ENCODE data around the gene IRAK3. TPM values are rescaled to one million over a fixed set of nuclear protein-coding genes. Genes with fewer than 3 reads are reported as not detected.
"Not testable (repeated sequence)": the region's sequence is repeated elsewhere in the genome, so short reads cannot be mapped to it uniquely, and the experiment has no call there.

Gene IRAK3
- total RNA-seq, 2 donors from 2014 or later = 1.5 to 2.4 TPM

DNA sequence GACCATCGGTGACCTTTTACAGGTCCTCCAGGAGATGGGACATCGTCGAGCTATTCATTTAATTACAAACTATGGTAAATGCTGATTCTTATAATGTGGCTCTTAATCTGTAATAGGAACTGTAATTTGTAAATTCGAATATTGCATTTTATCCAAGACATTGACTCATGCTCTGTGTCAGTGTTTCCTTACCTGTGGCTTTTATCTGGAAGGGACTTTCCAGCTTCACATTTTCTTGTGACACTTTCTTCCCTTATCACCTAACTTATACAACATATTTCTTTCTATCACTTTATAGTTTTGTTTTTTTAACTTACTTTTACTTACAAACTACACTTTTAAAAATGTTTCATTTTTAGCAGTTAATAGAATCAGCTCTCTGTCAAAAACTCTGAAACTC, 14.8 kb downstream of the IRAK3 start:
- no peaks in the 10 kb centered on the region for H3K9me3 ChIP-seq (ENCODE audit: control insufficient read depth, low read length, poor library complexity, severe bottlenecking)
- H3K4me3 Mint-ChIP-seq = no peak overlapping the region
- H3K4me1 Mint-ChIP-seq = peaks cover 6% of the 10 kb centered on the region
- H3K27me3 Mint-ChIP-seq = peaks cover 16% of the 10 kb centered on the region
- ATAC-seq (peak; percentile 69), DNase-seq (no peak)
- H3K36me3 Mint-ChIP-seq (ENCODE audit: low read depth) = peaks cover 3% of the 10 kb centered on the region
- no peak overlapping the region for H3K27ac Mint-ChIP-seq

GRCh38 chr12:66206141-66206540, 17.1 kb downstream of the IRAK3 start:
- H3K9me3 ChIP-seq (ENCODE audit: control insufficient read depth, low read length, poor library complexity, severe bottlenecking) = no peaks in the 10 kb centered on the region
- H3K27ac Mint-ChIP-seq = no peak overlapping the region
- peaks cover 6% of the 10 kb centered on the region for H3K4me1 Mint-ChIP-seq
- no peak for ATAC-seq
- H3K4me3 Mint-ChIP-seq = no peak overlapping the region
- no peak for DNase-seq
- H3K27me3 Mint-ChIP-seq = peaks cover 12% of the 10 kb centered on the region
- no peaks in the 10 kb centered on the region for H3K36me3 Mint-ChIP-seq (ENCODE audit: low read depth)

DNA sequence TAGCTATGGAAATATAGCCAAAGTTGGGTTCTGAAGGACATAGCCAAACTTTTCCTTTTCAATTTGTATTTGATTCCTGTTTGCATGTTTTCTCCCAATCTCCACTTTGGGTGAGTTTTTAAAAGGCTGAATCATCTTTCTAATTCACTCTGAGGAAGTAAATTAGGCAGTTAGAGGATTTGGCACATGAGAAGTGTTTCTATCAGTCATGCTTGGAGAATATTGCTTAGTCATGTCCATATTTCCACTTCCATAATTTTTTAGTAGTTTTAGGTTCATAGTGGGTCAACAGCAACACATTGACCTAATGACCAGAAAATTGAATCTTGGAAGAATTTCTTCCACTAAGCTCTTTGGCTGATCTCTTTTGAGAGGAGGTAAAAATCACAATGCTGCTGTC, 21.8 kb downstream of the IRAK3 start:
- ATAC-seq (no peak), DNase-seq (no peak)
- peaks cover 6% of the 10 kb centered on the region for H3K36me3 Mint-ChIP-seq (ENCODE audit: low read depth)
- H3K9me3 ChIP-seq (ENCODE audit: control insufficient read depth, low read length, poor library complexity, severe bottlenecking) = no peaks in the 10 kb centered on the region
- no peak overlapping the region for H3K27ac Mint-ChIP-seq
- H3K4me3 Mint-ChIP-seq = no peak overlapping the region
- H3K4me1 Mint-ChIP-seq = no peaks in the 10 kb centered on the region
- H3K27me3 Mint-ChIP-seq = peaks cover 25% of the 10 kb centered on the region

DNA sequence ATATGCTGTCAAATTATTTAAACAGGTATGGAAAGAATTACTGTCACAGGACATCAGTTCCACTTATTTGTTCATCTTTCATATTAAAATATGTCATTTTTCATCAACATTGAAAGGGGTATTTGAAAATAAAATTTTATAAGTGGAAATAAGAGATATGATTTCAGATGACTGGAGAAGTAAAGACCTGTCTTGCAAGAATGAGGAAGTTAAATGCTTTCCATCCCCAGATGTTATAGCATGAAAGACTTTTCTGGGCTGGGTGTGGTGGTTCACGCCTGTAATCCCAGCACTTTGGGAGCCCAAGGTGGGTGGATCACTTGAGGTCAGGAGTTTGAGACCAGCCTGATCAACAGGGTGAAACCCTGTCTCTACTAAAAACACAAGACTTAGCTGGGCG, 22.6 kb downstream of the IRAK3 start:
- peaks cover 31% of the 10 kb centered on the region for H3K27me3 Mint-ChIP-seq
- not testable (repeated sequence) for H3K36me3 Mint-ChIP-seq (ENCODE audit: low read depth); H3K9me3 ChIP-seq (ENCODE audit: control insufficient read depth, low read length, poor library complexity, severe bottlenecking); H3K4me1 Mint-ChIP-seq; H3K27ac Mint-ChIP-seq; H3K4me3 Mint-ChIP-seq; ATAC-seq; DNase-seq

DNA sequence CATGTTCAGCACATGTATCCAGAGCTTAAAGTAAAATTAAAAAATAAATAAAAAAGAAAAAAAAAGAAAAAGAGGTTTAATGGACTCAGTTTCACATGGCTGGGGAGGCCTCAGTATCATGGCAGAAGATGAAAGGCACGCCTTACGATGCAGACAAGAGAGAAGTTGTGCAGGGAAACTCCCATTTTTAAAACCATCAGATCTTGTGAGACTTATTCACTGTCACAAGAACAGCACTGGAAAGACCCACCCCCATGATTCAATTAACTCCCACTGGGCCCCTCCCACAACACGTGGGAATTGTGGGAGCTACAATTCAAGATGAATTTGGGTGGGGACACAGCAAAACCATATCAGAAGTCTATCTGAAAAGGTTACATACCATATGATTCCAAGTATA, 24.0 kb downstream of the IRAK3 start:
- not testable (repeated sequence) for H3K36me3 Mint-ChIP-seq (ENCODE audit: low read depth); ATAC-seq; H3K9me3 ChIP-seq (ENCODE audit: control insufficient read depth, low read length, poor library complexity, severe bottlenecking); H3K4me3 Mint-ChIP-seq; H3K4me1 Mint-ChIP-seq; H3K27ac Mint-ChIP-seq; DNase-seq
- H3K27me3 Mint-ChIP-seq = peaks cover 31% of the 10 kb centered on the region

DNA sequence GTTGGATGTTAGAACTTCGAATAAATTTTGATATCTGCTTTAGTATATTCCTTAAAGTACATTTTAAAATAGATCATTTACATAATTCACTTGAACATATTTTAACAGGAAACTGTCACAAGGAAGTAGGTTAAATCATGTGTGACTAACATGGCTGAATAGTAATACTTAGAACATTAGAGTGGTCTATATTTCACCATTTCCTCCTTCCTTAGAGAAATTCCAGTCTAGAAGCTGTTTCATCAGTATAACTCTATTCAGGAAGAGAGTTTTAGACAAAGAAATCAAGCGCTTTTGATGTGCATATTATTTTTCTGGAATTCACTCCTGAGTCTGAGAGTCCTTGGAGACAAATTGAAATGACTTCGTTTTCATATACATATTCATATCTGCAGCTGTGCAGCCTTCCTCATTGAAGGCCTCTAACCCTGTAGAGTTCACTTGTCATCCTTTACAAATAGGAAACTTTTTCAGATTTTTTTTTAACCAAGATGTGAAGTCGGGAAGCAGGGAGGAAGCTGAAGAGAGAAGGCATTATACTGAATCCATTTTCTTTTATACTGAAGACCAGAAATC, 28.4 kb downstream of the IRAK3 start:
- Mint-ChIP-seq H3K4me1 (no peaks in the 10 kb centered on the region), H3K27ac (no peak overlapping the region), H3K27me3 (peaks cover 11% of the 10 kb centered on the region), H3K4me3 (no peak overlapping the region), H3K36me3 (ENCODE audit: low read depth) (peaks cover 4% of the 10 kb centered on the region)
- DNase-seq (no peak), ATAC-seq (no peak)
- peaks cover 3% of the 10 kb centered on the region for H3K9me3 ChIP-seq (ENCODE audit: control insufficient read depth, low read length, poor library complexity, severe bottlenecking)

DNA sequence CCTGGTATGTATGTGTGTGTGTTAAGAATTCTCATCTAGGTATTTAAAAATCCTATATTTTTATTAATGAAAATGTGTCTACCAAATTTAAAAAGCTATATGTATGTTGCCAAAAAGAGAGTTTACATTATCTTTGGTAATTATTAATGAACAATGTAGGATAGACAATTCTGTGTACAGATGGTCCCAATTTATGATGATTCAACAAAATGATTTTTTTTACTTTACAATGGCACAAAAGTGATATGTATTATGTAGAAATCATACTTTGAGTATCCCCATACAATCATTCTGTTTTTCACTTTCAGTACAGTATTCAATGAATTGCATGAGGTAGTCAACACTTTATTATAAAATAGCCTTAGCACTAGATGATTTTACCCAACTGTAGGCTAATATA, 39.4 kb downstream of the IRAK3 start:
- ATAC-seq = no peak
- H3K36me3 Mint-ChIP-seq (ENCODE audit: low read depth) = no peaks in the 10 kb centered on the region
- no peaks in the 10 kb centered on the region for H3K9me3 ChIP-seq (ENCODE audit: control insufficient read depth, low read length, poor library complexity, severe bottlenecking)
- no peak for DNase-seq
- peaks cover 2% of the 10 kb centered on the region for H3K4me1 Mint-ChIP-seq
- no peak overlapping the region for H3K4me3 Mint-ChIP-seq
- peaks cover 28% of the 10 kb centered on the region for H3K27me3 Mint-ChIP-seq
- no peak overlapping the region for H3K27ac Mint-ChIP-seq

DNA sequence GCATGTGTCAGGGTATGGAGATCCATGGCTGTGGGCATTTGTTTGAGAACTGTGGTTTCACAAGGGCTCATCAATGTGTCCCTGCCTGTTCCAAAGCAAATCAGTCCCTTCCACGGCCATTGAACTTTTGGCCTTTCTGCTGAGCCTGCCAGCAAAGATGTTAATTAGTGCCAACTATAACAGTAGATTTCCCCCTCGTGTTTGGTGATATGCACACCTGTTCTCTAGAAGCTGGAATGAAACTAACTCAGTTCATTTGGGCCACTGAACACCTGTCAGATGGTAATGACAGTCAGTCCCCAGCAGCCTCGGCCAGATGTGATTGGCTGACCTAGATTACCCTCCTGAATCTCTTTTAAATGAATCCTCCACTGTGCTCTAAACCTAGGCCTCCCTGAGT, 43.2 kb downstream of the IRAK3 start:
- no peak for ATAC-seq
- H3K36me3 Mint-ChIP-seq (ENCODE audit: low read depth) = no peaks in the 10 kb centered on the region
- H3K4me1 Mint-ChIP-seq = peaks cover 8% of the 10 kb centered on the region
- no peak overlapping the region for H3K27ac Mint-ChIP-seq
- peaks cover 47% of the 10 kb centered on the region for H3K27me3 Mint-ChIP-seq
- no peak for DNase-seq
- no peak overlapping the region for H3K4me3 Mint-ChIP-seq
- H3K9me3 ChIP-seq (ENCODE audit: control insufficient read depth, low read length, poor library complexity, severe bottlenecking) = no peaks in the 10 kb centered on the region

- H3K4me3 Mint-ChIP-seq = peak overlapping the region; percentile 71
- not testable (repeated sequence) for H3K36me3 Mint-ChIP-seq (ENCODE audit: low read depth); H3K4me1 Mint-ChIP-seq; H3K9me3 ChIP-seq (ENCODE audit: control insufficient read depth, low read length, poor library complexity, severe bottlenecking); H3K27ac Mint-ChIP-seq
- H3K27me3 Mint-ChIP-seq = peaks cover 55% of the 10 kb centered on the region
- ATAC-seq (peak; percentile 90), DNase-seq (peak in 1 of 3 donors; percentile 12)
These were observed 45.2 kb downstream of the IRAK3 start for GRCh38 chr12:66234037-66234693.

- H3K9me3 ChIP-seq (ENCODE audit: control insufficient read depth, low read length, poor library complexity, severe bottlenecking) = not testable (repeated sequence)
These were observed 46.0 kb downstream of the IRAK3 start for GRCh38 chr12:66234773-66235625.

GRCh38 chr12:66235626-66236281, 46.7 kb downstream of the IRAK3 start:
- no peak overlapping the region for H3K27ac Mint-ChIP-seq
- no peak for ATAC-seq
- peak overlapping the region; percentile 63 for H3K4me3 Mint-ChIP-seq
- peaks cover 10% of the 10 kb centered on the region for H3K4me1 Mint-ChIP-seq
- H3K27me3 Mint-ChIP-seq = peaks cover 52% of the 10 kb centered on the region
- no peaks in the 10 kb centered on the region for H3K9me3 ChIP-seq (ENCODE audit: control insufficient read depth, low read length, poor library complexity, severe bottlenecking)
- DNase-seq = no peak
- peaks cover 5% of the 10 kb centered on the region for H3K36me3 Mint-ChIP-seq (ENCODE audit: low read depth)

More at GRCh38 chr12:66234773-66235625, 46.0 kb downstream of the IRAK3 start:
- DNase-seq = peak; percentile 9 to 22 (median 12)
- peak; percentile 68 for ATAC-seq
- not testable (repeated sequence) for H3K27ac Mint-ChIP-seq; H3K4me1 Mint-ChIP-seq; H3K36me3 Mint-ChIP-seq (ENCODE audit: low read depth)
- peak overlapping the region; percentile 63 for H3K4me3 Mint-ChIP-seq
- peaks cover 54% of the 10 kb centered on the region for H3K27me3 Mint-ChIP-seq

GRCh38 chr12:66236282-66236675, 47.3 kb downstream of the IRAK3 start:
- H3K27me3 Mint-ChIP-seq = peaks cover 52% of the 10 kb centered on the region
- H3K4me1 Mint-ChIP-seq; H3K4me3 Mint-ChIP-seq; H3K9me3 ChIP-seq (ENCODE audit: control insufficient read depth, low read length, poor library complexity, severe bottlenecking); H3K36me3 Mint-ChIP-seq (ENCODE audit: low read depth); ATAC-seq; H3K27ac Mint-ChIP-seq; DNase-seq: not testable (repeated sequence)

GRCh38 chr12:66236969-66237368, 48.0 kb downstream of the IRAK3 start:
- Mint-ChIP-seq H3K27me3 (peaks cover 51% of the 10 kb centered on the region), H3K4me3 (no peak overlapping the region), H3K36me3 (ENCODE audit: low read depth) (peaks cover 5% of the 10 kb centered on the region), H3K27ac (no peak overlapping the region), H3K4me1 (peaks cover 10% of the 10 kb centered on the region)
- ATAC-seq = no peak
- no peaks in the 10 kb centered on the region for H3K9me3 ChIP-seq (ENCODE audit: control insufficient read depth, low read length, poor library complexity, severe bottlenecking)
- no peak for DNase-seq
